ENCODE data around the gene IGFBP4. TPM values are rescaled to one million over a fixed set of nuclear protein-coding genes. Genes with fewer than 3 reads are reported as not detected.
A peak's percentile ranks its signal among the peaks of the same experiment; 100 is the strongest.

The IGFBP4 gene
- polyA plus RNA-seq (2013) = 68.1 and 68.9 TPM in 2 replicates

DNA sequence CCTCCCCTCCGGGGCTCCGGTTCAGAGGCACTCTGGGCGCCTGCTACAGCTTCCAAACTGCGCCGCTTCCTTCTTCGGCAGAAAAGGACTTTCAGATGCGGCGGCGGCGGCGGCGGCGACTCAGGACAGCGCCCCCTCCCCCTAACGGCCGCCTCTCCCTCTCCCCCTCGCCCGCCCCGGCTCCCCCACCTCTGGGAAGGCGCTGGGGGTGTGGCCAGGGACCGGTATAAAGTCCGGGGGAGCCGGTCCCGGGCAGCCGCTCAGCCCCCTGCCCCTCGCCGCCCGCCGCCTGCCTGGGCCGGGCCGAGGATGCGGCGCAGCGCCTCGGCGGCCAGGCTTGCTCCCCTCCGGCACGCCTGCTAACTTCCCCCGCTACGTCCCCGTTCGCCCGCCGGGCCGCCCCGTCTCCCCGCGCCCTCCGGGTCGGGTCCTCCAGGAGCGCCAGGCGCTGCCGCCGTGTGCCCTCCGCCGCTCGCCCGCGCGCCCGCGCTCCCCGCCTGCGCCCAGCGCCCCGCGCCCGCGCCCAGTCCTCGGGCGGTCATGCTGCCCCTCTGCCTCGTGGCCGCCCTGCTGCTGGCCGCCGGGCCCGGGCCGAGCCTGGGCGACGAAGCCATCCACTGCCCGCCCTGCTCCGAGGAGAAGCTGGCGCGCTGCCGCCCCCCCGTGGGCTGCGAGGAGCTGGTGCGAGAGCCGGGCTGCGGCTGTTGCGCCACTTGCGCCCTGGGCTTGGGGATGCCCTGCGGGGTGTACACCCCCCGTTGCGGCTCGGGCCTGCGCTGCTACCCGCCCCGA, at the start of gene IGFBP4:
IGFBP4 (plus strand) TSS at position 255 of the 792 bp plus-strand sequence; CDS start at position 541, 286 bp downstream.
- Histone ChIP-seq H2AFZ (ENCODE audit: insufficient read depth, low read length, poor library complexity) (peak within 1 kb of the TSS; percentile 75), H2BK5ac (ENCODE audit: low read depth, low read length, poor library complexity) (peak within 1 kb of the TSS; percentile 16), H3K9me3 (ENCODE audit: insufficient read depth, low read depth, low read length) (no peaks in the 10 kb centered on the region), H4K91ac (ENCODE audit: low read depth, low read length) (peak within 1 kb of the TSS; percentile 53), H3K4ac (ENCODE audit: low read depth, low read length) (peak within 1 kb of the TSS; percentile 9), H3K4me1 (ENCODE audit: control insufficient read depth in 1 of 2, insufficient read depth in 2 of 2, low read length in 2 of 2) (peaks cover 12 to 19% of the 10 kb centered on the region in 2 experiments), H3K79me1 (ENCODE audit: low read length) (peaks cover 8% of the 10 kb centered on the region), H3K23ac (ENCODE audit: low read length) (no peak within 1 kb of the TSS), H3K18ac (ENCODE audit: low read length) (peak within 1 kb of the TSS; percentile 85), H3K27me3 (ENCODE audit: insufficient read depth, low read length) (no peaks in the 10 kb centered on the region), H3K36me3 (ENCODE audit: control insufficient read depth in 1 of 2, insufficient read depth in 2 of 2, low read length in 2 of 2) (no peaks in the 10 kb centered on the region), H2BK12ac (ENCODE audit: low read length) (peak within 1 kb of the TSS; percentile 34), H4K8ac (ENCODE audit: low read depth, low read length) (peak within 1 kb of the TSS; percentile 83), H3K27ac (ENCODE audit: low read depth, low read length) (no peak within 1 kb of the TSS), H3K4me3 (ENCODE audit: low read depth, low read length) (peak within 1 kb of the TSS; percentile 72), H3K9ac (ENCODE audit: low read length) (peak within 1 kb of the TSS; percentile 36), H3K79me2 (ENCODE audit: control insufficient read depth, insufficient read depth, low read length, poor library complexity) (peaks cover 8% of the 10 kb centered on the region), H4K12ac (ENCODE audit: low read depth, low read length) (peak within 1 kb of the TSS; percentile 57), H2AK5ac (ENCODE audit: low read length) (peak within 1 kb of the TSS; percentile 19), H3K4me2 (ENCODE audit: low read length) (peak within 1 kb of the TSS; percentile 85), H3K14ac (ENCODE audit: low read length) (peak within 1 kb of the TSS; percentile 50), H2BK120ac (ENCODE audit: insufficient read depth, low read length, poor library complexity) (peak within 1 kb of the TSS; percentile 21)
- no CpG with 5 or more reads among the region's 98 CpGs for WGBS (ENCODE audit: extremely low coverage, insufficient coverage, insufficient read length)
- peak; percentile 60 to 67 for DNase-seq

DNA sequence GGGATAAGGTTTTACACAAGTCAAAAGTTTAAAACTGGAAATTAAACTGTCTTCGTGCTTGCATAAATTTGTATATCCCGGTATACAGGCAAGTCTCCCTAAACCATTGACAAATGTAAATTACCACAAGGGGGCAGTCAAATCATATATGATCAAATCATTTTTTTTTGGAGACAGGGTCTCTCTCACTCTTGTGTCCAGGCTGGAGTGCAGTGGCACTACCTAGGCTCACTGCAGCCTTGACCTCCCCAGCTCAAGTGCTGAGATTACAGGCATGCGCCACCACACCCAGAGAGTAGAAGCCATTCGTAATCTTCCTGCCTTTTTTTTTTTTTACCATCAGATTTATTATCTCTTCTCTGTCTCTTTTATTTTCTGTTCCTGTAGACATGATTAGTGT, 44.1 kb upstream of the IGFBP4 start:
- Histone ChIP-seq H3K27ac (ENCODE audit: low read depth, low read length) (no peak overlapping the region), H3K4me2 (ENCODE audit: low read length) (no peak overlapping the region), H4K12ac (ENCODE audit: low read depth, low read length) (no peak overlapping the region), H3K4ac (ENCODE audit: low read depth, low read length) (no peak overlapping the region), H4K91ac (ENCODE audit: low read depth, low read length) (no peak overlapping the region), H3K23ac (ENCODE audit: low read length) (no peak overlapping the region), H3K36me3 (ENCODE audit: control insufficient read depth in 1 of 2, insufficient read depth in 2 of 2, low read length in 2 of 2) (peaks cover 29 to 34% of the 10 kb centered on the region in 2 experiments), H2AFZ (ENCODE audit: insufficient read depth, low read length, poor library complexity) (no peak overlapping the region), H3K14ac (ENCODE audit: low read length) (no peak overlapping the region), H3K4me3 (ENCODE audit: low read depth, low read length) (no peak overlapping the region), H3K9me3 (ENCODE audit: insufficient read depth, low read depth, low read length) (no peaks in the 10 kb centered on the region), H3K4me1 (ENCODE audit: control insufficient read depth in 1 of 2, insufficient read depth in 2 of 2, low read length in 2 of 2) (no peaks in the 10 kb centered on the region), H3K79me2 (ENCODE audit: control insufficient read depth, insufficient read depth, low read length, poor library complexity) (no peaks in the 10 kb centered on the region), H3K79me1 (ENCODE audit: low read length) (no peaks in the 10 kb centered on the region), H2AK5ac (ENCODE audit: low read length) (no peak overlapping the region), H2BK5ac (ENCODE audit: low read depth, low read length, poor library complexity) (no peak overlapping the region), H3K18ac (ENCODE audit: low read length) (no peak overlapping the region), H2BK120ac (ENCODE audit: insufficient read depth, low read length, poor library complexity) (no peak overlapping the region), H4K8ac (ENCODE audit: low read depth, low read length) (no peak overlapping the region), H2BK12ac (ENCODE audit: low read length) (no peak overlapping the region), H3K27me3 (ENCODE audit: insufficient read depth, low read length) (no peaks in the 10 kb centered on the region), H3K9ac (ENCODE audit: low read length) (no peak overlapping the region)
- DNase-seq = peak in 1 of 2 donors; percentile 79
- WGBS (ENCODE audit: extremely low coverage, insufficient coverage, insufficient read length) = no CpG with 5 or more reads among the region's 4 CpGs

DNA sequence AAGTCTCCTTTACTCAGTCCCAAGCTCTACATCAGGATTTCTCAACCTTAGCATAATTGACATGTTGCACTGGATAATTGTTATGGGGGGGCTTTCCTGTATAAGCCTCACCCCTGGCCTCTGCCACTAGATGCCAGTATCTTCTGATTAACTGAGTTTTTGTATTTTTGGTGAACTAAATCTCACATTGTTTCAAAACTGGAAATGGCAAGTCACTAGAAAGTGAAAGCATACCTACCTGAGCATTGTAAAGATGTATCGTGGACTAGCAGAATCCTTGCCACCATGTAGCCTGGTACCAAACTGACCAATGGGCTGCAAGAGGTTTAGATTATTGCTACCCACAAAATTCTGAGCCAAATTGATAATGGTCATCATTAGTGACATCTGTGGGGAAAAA, 40.6 kb upstream of the IGFBP4 start:
- H3K27me3 ChIP-seq (ENCODE audit: insufficient read depth, low read length) = no peaks in the 10 kb centered on the region
- H3K23ac ChIP-seq (ENCODE audit: low read length) = no peak overlapping the region
- H3K4me2 ChIP-seq (ENCODE audit: low read length) = no peak overlapping the region
- H3K27ac ChIP-seq (ENCODE audit: low read depth, low read length) = no peak overlapping the region
- no peak overlapping the region for H3K14ac ChIP-seq (ENCODE audit: low read length)
- no peaks in the 10 kb centered on the region for H3K4me1 ChIP-seq (ENCODE audit: control insufficient read depth in 1 of 2, insufficient read depth in 2 of 2, low read length in 2 of 2)
- H3K79me1 ChIP-seq (ENCODE audit: low read length) = no peaks in the 10 kb centered on the region
- no peak overlapping the region for H3K4me3 ChIP-seq (ENCODE audit: low read depth, low read length)
- no peak overlapping the region for H4K8ac ChIP-seq (ENCODE audit: low read depth, low read length)
- no peak overlapping the region for H4K91ac ChIP-seq (ENCODE audit: low read depth, low read length)
- H2AK5ac ChIP-seq (ENCODE audit: low read length) = no peak overlapping the region
- no CpG with 5 or more reads among the region's 1 CpG for WGBS (ENCODE audit: extremely low coverage, insufficient coverage, insufficient read length)
- H3K9me3 ChIP-seq (ENCODE audit: insufficient read depth, low read depth, low read length) = no peaks in the 10 kb centered on the region
- peaks cover 24 to 35% of the 10 kb centered on the region in 2 experiments for H3K36me3 ChIP-seq (ENCODE audit: control insufficient read depth in 1 of 2, insufficient read depth in 2 of 2, low read length in 2 of 2)
- H3K18ac ChIP-seq (ENCODE audit: low read length) = no peak overlapping the region
- H4K12ac ChIP-seq (ENCODE audit: low read depth, low read length) = no peak overlapping the region
- DNase-seq = no peak
- no peak overlapping the region for H2BK12ac ChIP-seq (ENCODE audit: low read length)
- no peak overlapping the region for H2BK5ac ChIP-seq (ENCODE audit: low read depth, low read length, poor library complexity)
- H2AFZ ChIP-seq (ENCODE audit: insufficient read depth, low read length, poor library complexity) = no peak overlapping the region
- no peaks in the 10 kb centered on the region for H3K79me2 ChIP-seq (ENCODE audit: control insufficient read depth, insufficient read depth, low read length, poor library complexity)
- H2BK120ac ChIP-seq (ENCODE audit: insufficient read depth, low read length, poor library complexity) = no peak overlapping the region
- no peak overlapping the region for H3K4ac ChIP-seq (ENCODE audit: low read depth, low read length)
- no peak overlapping the region for H3K9ac ChIP-seq (ENCODE audit: low read length)

DNA sequence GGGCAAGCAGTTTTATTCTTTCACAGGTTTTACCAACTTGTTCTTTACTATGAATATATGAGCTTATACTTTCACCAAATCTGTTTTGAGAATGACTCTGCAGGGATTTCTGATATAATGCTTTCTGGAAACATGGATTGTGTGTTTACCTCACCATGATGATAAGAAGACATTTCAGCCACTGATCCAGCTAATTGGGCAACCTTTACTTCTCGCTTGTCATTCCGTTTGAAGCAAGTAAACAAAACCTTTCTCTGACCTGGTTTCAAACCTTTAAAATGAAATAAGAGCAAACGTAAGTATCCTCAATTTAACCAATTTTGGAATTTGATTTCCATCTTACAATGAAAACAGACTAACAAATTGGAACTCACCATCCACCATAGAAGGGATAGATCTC, 39.2 kb upstream of the IGFBP4 start:
- no peak overlapping the region for H2AK5ac ChIP-seq (ENCODE audit: low read length)
- H3K27ac ChIP-seq (ENCODE audit: low read depth, low read length) = no peak overlapping the region
- H3K14ac ChIP-seq (ENCODE audit: low read length) = no peak overlapping the region
- H4K91ac ChIP-seq (ENCODE audit: low read depth, low read length) = no peak overlapping the region
- no peaks in the 10 kb centered on the region for H3K27me3 ChIP-seq (ENCODE audit: insufficient read depth, low read length)
- H3K4me2 ChIP-seq (ENCODE audit: low read length) = no peak overlapping the region
- no peak overlapping the region for H3K4me3 ChIP-seq (ENCODE audit: low read depth, low read length)
- no peak overlapping the region for H2BK12ac ChIP-seq (ENCODE audit: low read length)
- no peak for DNase-seq
- peaks cover 22 to 32% of the 10 kb centered on the region in 2 experiments for H3K36me3 ChIP-seq (ENCODE audit: control insufficient read depth in 1 of 2, insufficient read depth in 2 of 2, low read length in 2 of 2)
- H3K79me2 ChIP-seq (ENCODE audit: control insufficient read depth, insufficient read depth, low read length, poor library complexity) = no peaks in the 10 kb centered on the region
- no peaks in the 10 kb centered on the region for H3K9me3 ChIP-seq (ENCODE audit: insufficient read depth, low read depth, low read length)
- WGBS (ENCODE audit: extremely low coverage, insufficient coverage, insufficient read length) = no CpG with 5 or more reads among the region's 3 CpGs
- no peak overlapping the region for H4K12ac ChIP-seq (ENCODE audit: low read depth, low read length)
- no peak overlapping the region for H3K9ac ChIP-seq (ENCODE audit: low read length)
- no peak overlapping the region for H3K23ac ChIP-seq (ENCODE audit: low read length)
- H3K4me1 ChIP-seq (ENCODE audit: control insufficient read depth in 1 of 2, insufficient read depth in 2 of 2, low read length in 2 of 2) = no peaks in the 10 kb centered on the region
- no peak overlapping the region for H3K4ac ChIP-seq (ENCODE audit: low read depth, low read length)
- no peak overlapping the region for H2AFZ ChIP-seq (ENCODE audit: insufficient read depth, low read length, poor library complexity)
- no peak overlapping the region for H2BK5ac ChIP-seq (ENCODE audit: low read depth, low read length, poor library complexity)
- H3K18ac ChIP-seq (ENCODE audit: low read length) = no peak overlapping the region
- H4K8ac ChIP-seq (ENCODE audit: low read depth, low read length) = no peak overlapping the region
- H2BK120ac ChIP-seq (ENCODE audit: insufficient read depth, low read length, poor library complexity) = no peak overlapping the region
- H3K79me1 ChIP-seq (ENCODE audit: low read length) = no peaks in the 10 kb centered on the region
